ENCODE results near the gene TSTD1. TPM values are rescaled to one million over a fixed set of nuclear protein-coding genes. Genes with fewer than 3 reads are reported as not detected.
A peak's percentile ranks its signal among the peaks of the same experiment; 100 is the strongest.
"Not testable (repeated sequence)": the region's sequence is repeated elsewhere in the genome, so short reads cannot be mapped to it uniquely, and the experiment has no call there.

Gene TSTD1
- polyA plus RNA-seq, 1 donor, result 44.4 TPM

- DNase-seq, result no peak
These were observed 34.1 kb upstream of the TSTD1 start for GRCh38 chr1:161072751-161073449.

GRCh38 chr1:161071886-161072371, 33.2 kb upstream of the TSTD1 start:
- DNase-seq, result no peak

- DNase-seq, result no peak
These were observed 32.0 kb upstream of the TSTD1 start for GRCh38 chr1:161070761-161071160.

GRCh38 chr1:161069731-161070270, 31.0 kb upstream of the TSTD1 start, which contains the start of gene ARHGAP30:
TSS of gene ARHGAP30 (minus strand) at chr1:161069891. CDS start at chr1:161069624, 267 bp downstream.
- no peak for DNase-seq

GRCh38 chr1:161069241-161069640, 30.5 kb upstream of the TSTD1 start:
- DNase-seq, result no peak

GRCh38 chr1:161068306-161069234, 29.8 kb upstream of the TSTD1 start:
- DNase-seq, result no peak

- no peak for DNase-seq
These were observed 27.9 kb upstream of the TSTD1 start for GRCh38 chr1:161066694-161067093.

GRCh38 chr1:161065681-161066080, 26.9 kb upstream of the TSTD1 start:
- not testable (repeated sequence) for DNase-seq

- not testable (repeated sequence) for DNase-seq
These were observed 25.2 kb upstream of the TSTD1 start for GRCh38 chr1:161063936-161064335.

- DNase-seq, result no peak
These were observed 22.7 kb upstream of the TSTD1 start for GRCh38 chr1:161061419-161061818.

- DNase-seq, result no peak
These were observed 20.5 kb upstream of the TSTD1 start for GRCh38 chr1:161059293-161059692.

GRCh38 chr1:161054805-161055204, 16.0 kb upstream of the TSTD1 start:
- no peak for DNase-seq

GRCh38 chr1:161054232-161054631, 15.5 kb upstream of the TSTD1 start:
- no peak for DNase-seq

GRCh38 chr1:161052899-161053298, 14.1 kb upstream of the TSTD1 start:
- no peak for DNase-seq

- no peak for DNase-seq
These were observed 12.5 kb upstream of the TSTD1 start for GRCh38 chr1:161051219-161051618.

GRCh38 chr1:161048949-161049722, 10.4 kb upstream of the TSTD1 start:
- DNase-seq, result no peak

- no peak for DNase-seq
These were observed 9.0 kb upstream of the TSTD1 start for GRCh38 chr1:161047436-161048420.

GRCh38 chr1:161046605-161047228, 8.0 kb upstream of the TSTD1 start:
- DNase-seq, result no peak

- peak; percentile 97 for DNase-seq
These were observed 7.2 kb upstream of the TSTD1 start, which contains the start of gene USF1 for GRCh38 chr1:161045736-161046604. TSS of gene USF1 (minus strand) at chr1:161045977. CDS start at chr1:161043275, 2,702 bp downstream.
